ENCODE results near the gene CCR5AS.

The CCR5AS gene

GRCh38 chr3:46419816-46420215 lies 12.9 kb upstream of the CCR5AS start:
- intact Hi-C loops (cut with DNase I; ENCODE audit: low total_unique reads) = no loop called here
- H3K27ac ChIP-seq = no peak overlapping the region
- no peak for DNase-seq
- peaks cover 0 to 90% (median 0%) of the 10 kb centered on the region in 6 donors for H3K36me3 ChIP-seq
- no peaks in the 10 kb centered on the region for H3K9me3 ChIP-seq
- WGBS, 5 donors = 88 to 98% (median 97%) methylated on average over 3 to 4 of the region's 4 CpGs
- H3K27me3 ChIP-seq (replicated peaks in 1 of 7) = no peaks in the 10 kb centered on the region
- H3K4me1 ChIP-seq = peaks cover 0 to 13% (median 4%) of the 10 kb centered on the region in 6 donors
- no peak for TF ChIP-seq CTCF (IDR thresholded peaks at IDR 0.05 in 8 of 11, conservative IDR thresholded peaks at IDR 0.05 in 3 of 11)
- no peak for TF ChIP-seq POLR2AphosphoS5 (IDR thresholded peaks at IDR 0.05)
- no peak for TF ChIP-seq POLR2A (IDR thresholded peaks at IDR 0.05)
- H3K4me3 ChIP-seq = no peak overlapping the region

- H3K9me3 ChIP-seq = no peaks in the 10 kb centered on the region
- no peak for DNase-seq
- H3K27ac ChIP-seq = no peak overlapping the region
- TF ChIP-seq CTCF (IDR thresholded peaks at IDR 0.05 in 8 of 11, conservative IDR thresholded peaks at IDR 0.05 in 3 of 11) (no peak), POLR2A (IDR thresholded peaks at IDR 0.05) (no peak)
- intact Hi-C loops (cut with DNase I; ENCODE audit: low total_unique reads) = no loop called here
- no peaks in the 10 kb centered on the region for H3K27me3 ChIP-seq (replicated peaks in 1 of 7)
- peaks cover 2 to 27% (median 16%) of the 10 kb centered on the region in 6 donors for H3K4me1 ChIP-seq
- H3K4me3 ChIP-seq = no peak overlapping the region
- H3K36me3 ChIP-seq = peaks cover 0 to 72% (median 0%) of the 10 kb centered on the region in 6 donors
- 84 to 88% (median 87%) methylated on average over 8 to 9 of the region's 9 CpGs for WGBS, 5 donors
Observed at GRCh38 chr3:46417841-46418611, 11.2 kb upstream of the CCR5AS start.

GRCh38 chr3:46416811-46417510 lies 10.1 kb upstream of the CCR5AS start:
- WGBS, 5 donors = 81 to 92% (median 81%) methylated on average over 7 of the region's 7 CpGs
- DNase-seq = no peak
- Histone ChIP-seq H3K27ac (no peak overlapping the region), H3K4me1 (peaks cover 2 to 38% (median 22%) of the 10 kb centered on the region in 6 donors), H3K4me3 (no peak overlapping the region), H3K36me3 (peaks cover 0 to 62% (median 0%) of the 10 kb centered on the region in 6 donors), H3K27me3 (replicated peaks in 1 of 7) (no peaks in the 10 kb centered on the region), H3K9me3 (no peaks in the 10 kb centered on the region)
- intact Hi-C loops (cut with DNase I; ENCODE audit: low total_unique reads) = no loop called here
- no peak for TF ChIP-seq CTCF (IDR thresholded peaks at IDR 0.05 in 8 of 11, conservative IDR thresholded peaks at IDR 0.05 in 3 of 11)
- TF ChIP-seq POLR2AphosphoS5 (IDR thresholded peaks at IDR 0.05) = no peak
- TF ChIP-seq POLR2A (IDR thresholded peaks at IDR 0.05) = no peak

All from spleen (tissue), 11 donors.